ENCODE measurements around the gene TTN. TPM values are rescaled to one million over a fixed set of nuclear protein-coding genes. Genes with fewer than 3 reads are reported as not detected.

TTN gene
- total and polyA plus RNA-seq, 2 experiments from 2014 or later, result 12.5 to 15.7 TPM

- H3K27me3 ChIP-seq (ENCODE audit: insufficient read depth), result no peaks in the 10 kb centered on the region
- H3F3A ChIP-seq (replicated peaks; ENCODE audit: low read depth), result no peaks in the 10 kb centered on the region
- peaks cover 14% of the 10 kb centered on the region; the same call in 1 of the 2 replicates for H3K9me2 ChIP-seq (ENCODE audit: insufficient read depth)
- Mint-ChIP-seq H3K9me3 (no peaks in the 10 kb centered on the region), H3K27ac (no peak overlapping the region), H3K4me3 (no peak overlapping the region), H3K4me1 (no peaks in the 10 kb centered on the region), H3K27me3 (ENCODE audit: insufficient read depth, low read depth, poor library complexity) (no peaks in the 10 kb centered on the region), H3K36me3 (ENCODE audit: low read depth) (0 out of 3 replicates have a peak, but pooled peaks cover 2% of the 10 kb centered on the region)
- H4K20me1 ChIP-seq (replicated peaks; ENCODE audit: insufficient read depth), result no peaks in the 10 kb centered on the region
- H3K27ac ChIP-seq (ENCODE audit: low read depth), result no peak overlapping the region
- no peaks in the 10 kb centered on the region for H3K4me1 ChIP-seq (ENCODE audit: insufficient read depth)
- no peaks in the 10 kb centered on the region for H3K79me2 ChIP-seq (replicated peaks; ENCODE audit: insufficient read depth)
- TF ChIP-seq ZNF331 (CRISPR knock-in tag; IDR thresholded peaks at IDR 0.05; ENCODE audit: low read depth) (no peak), JUNB (IDR thresholded peaks at IDR 0.05; ENCODE audit: unreplicated experiment) (no peak), STAT1 (IDR thresholded peaks at IDR 0.05; ENCODE audit: unreplicated experiment) (no peak), ETS1 (IDR thresholded peaks at IDR 0.05) (no peak), POLR2AphosphoS5 (IDR thresholded peaks at IDR 0.05; ENCODE audit: low read depth) (no peak), CREB1 (CRISPR knock-in tag; IDR thresholded peaks at IDR 0.05; ENCODE audit: low read depth) (no peak), NANOG (IDR thresholded peaks at IDR 0.05; ENCODE audit: borderline replicate concordance) (no peak)
- TF ChIP-seq, protein P1, sequence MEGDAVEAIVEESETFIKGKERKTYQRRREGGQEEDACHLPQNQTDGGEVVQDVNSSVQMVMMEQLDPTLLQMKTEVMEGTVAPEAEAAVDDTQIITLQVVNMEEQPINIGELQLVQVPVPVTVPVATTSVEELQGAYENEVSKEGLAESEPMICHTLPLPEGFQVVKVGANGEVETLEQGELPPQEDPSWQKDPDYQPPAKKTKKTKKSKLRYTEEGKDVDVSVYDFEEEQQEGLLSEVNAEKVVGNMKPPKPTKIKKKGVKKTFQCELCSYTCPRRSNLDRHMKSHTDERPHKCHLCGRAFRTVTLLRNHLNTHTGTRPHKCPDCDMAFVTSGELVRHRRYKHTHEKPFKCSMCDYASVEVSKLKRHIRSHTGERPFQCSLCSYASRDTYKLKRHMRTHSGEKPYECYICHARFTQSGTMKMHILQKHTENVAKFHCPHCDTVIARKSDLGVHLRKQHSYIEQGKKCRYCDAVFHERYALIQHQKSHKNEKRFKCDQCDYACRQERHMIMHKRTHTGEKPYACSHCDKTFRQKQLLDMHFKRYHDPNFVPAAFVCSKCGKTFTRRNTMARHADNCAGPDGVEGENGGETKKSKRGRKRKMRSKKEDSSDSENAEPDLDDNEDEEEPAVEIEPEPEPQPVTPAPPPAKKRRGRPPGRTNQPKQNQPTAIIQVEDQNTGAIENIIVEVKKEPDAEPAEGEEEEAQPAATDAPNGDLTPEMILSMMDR (conservative IDR thresholded peaks at IDR 0.05; ENCODE audit: low read depth in 2 of 2), result no peak
- TF ChIP-seq, protein P2, sequence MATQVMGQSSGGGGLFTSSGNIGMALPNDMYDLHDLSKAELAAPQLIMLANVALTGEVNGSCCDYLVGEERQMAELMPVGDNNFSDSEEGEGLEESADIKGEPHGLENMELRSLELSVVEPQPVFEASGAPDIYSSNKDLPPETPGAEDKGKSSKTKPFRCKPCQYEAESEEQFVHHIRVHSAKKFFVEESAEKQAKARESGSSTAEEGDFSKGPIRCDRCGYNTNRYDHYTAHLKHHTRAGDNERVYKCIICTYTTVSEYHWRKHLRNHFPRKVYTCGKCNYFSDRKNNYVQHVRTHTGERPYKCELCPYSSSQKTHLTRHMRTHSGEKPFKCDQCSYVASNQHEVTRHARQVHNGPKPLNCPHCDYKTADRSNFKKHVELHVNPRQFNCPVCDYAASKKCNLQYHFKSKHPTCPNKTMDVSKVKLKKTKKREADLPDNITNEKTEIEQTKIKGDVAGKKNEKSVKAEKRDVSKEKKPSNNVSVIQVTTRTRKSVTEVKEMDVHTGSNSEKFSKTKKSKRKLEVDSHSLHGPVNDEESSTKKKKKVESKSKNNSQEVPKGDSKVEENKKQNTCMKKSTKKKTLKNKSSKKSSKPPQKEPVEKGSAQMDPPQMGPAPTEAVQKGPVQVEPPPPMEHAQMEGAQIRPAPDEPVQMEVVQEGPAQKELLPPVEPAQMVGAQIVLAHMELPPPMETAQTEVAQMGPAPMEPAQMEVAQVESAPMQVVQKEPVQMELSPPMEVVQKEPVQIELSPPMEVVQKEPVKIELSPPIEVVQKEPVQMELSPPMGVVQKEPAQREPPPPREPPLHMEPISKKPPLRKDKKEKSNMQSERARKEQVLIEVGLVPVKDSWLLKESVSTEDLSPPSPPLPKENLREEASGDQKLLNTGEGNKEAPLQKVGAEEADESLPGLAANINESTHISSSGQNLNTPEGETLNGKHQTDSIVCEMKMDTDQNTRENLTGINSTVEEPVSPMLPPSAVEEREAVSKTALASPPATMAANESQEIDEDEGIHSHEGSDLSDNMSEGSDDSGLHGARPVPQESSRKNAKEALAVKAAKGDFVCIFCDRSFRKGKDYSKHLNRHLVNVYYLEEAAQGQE (IDR thresholded peaks at IDR 0.05; ENCODE audit: unreplicated experiment), result no peak
- ATAC-seq (no peak), DNase-seq (ENCODE audit: low spot score) (no peak)
- no peak overlapping the region for H2AFZ ChIP-seq
- H3K4me2 ChIP-seq, result no peak overlapping the region
- peaks cover 3% of the 10 kb centered on the region for H3K36me3 ChIP-seq (ENCODE audit: insufficient read depth)
- no peak overlapping the region for H3K4me3 ChIP-seq
These were observed 214.6 kb downstream of the TTN start for GRCh38 chr2:178592655-178593054.

- Histone ChIP-seq H3K27ac (ENCODE audit: low read depth) (no peak overlapping the region), H3K36me3 (ENCODE audit: insufficient read depth) (peaks cover 3% of the 10 kb centered on the region), H3K9me2 (ENCODE audit: insufficient read depth) (peaks cover 14% of the 10 kb centered on the region; the same call in 1 of the 2 replicates), H2AFZ (no peak overlapping the region), H3K27me3 (ENCODE audit: insufficient read depth) (no peaks in the 10 kb centered on the region), H4K20me1 (replicated peaks; ENCODE audit: insufficient read depth) (no peaks in the 10 kb centered on the region; the same call in 1 of the 2 replicates), H3K4me1 (ENCODE audit: insufficient read depth) (no peaks in the 10 kb centered on the region), H3K4me3 (no peak overlapping the region), H3F3A (replicated peaks; ENCODE audit: low read depth) (no peaks in the 10 kb centered on the region), H3K4me2 (no peak overlapping the region), H3K79me2 (replicated peaks; ENCODE audit: insufficient read depth) (no peaks in the 10 kb centered on the region)
- ATAC-seq (no peak), DNase-seq (ENCODE audit: low spot score) (no peak)
- Mint-ChIP-seq H3K27me3 (ENCODE audit: insufficient read depth, low read depth, poor library complexity) (no peaks in the 10 kb centered on the region), H3K9me3 (no peaks in the 10 kb centered on the region), H3K4me3 (no peak overlapping the region), H3K27ac (no peak overlapping the region), H3K36me3 (ENCODE audit: low read depth) (peaks cover 8% of the 10 kb centered on the region), H3K4me1 (no peaks in the 10 kb centered on the region)
- TF ChIP-seq ETS1 (IDR thresholded peaks at IDR 0.05) (no peak), POLR2AphosphoS5 (IDR thresholded peaks at IDR 0.05; ENCODE audit: low read depth) (no peak), ZNF114 (CRISPR knock-in tag; IDR thresholded peaks at IDR 0.05) (no peak), JUNB (IDR thresholded peaks at IDR 0.05; ENCODE audit: unreplicated experiment) (no peak), ZNF331 (CRISPR knock-in tag; IDR thresholded peaks at IDR 0.05; ENCODE audit: low read depth) (no peak)
These were observed 217.9 kb downstream of the TTN start for GRCh38 chr2:178589335-178589734.
